Skeletal muscle satellite cell (primary cell): ENCODE data around the gene CYB5RL.
"Not testable (repeated sequence)": the region's sequence is repeated elsewhere in the genome, so short reads cannot be mapped to it uniquely, and the experiment has no call there.

Experiments used
- H3K27me3 ChIP-seq: 2 replicates; pipeline ENCODE4 v1.7.0; 2013; ENCODE audit warnings: low read length; ENCODE audit not compliant: control insufficient read depth, insufficient read depth
- H3K36me3 ChIP-seq: 2 replicates; pipeline ENCODE4 v1.7.0; 2013; ENCODE audit warnings: mild to moderate bottlenecking, control low read depth, low read length; ENCODE audit not compliant: insufficient read depth
- H3K4me1 ChIP-seq: 2 replicates; pipeline ENCODE4 v1.7.0; 2013; ENCODE audit warnings: low read length; ENCODE audit not compliant: control insufficient read depth, insufficient read depth
- H3K4me2 ChIP-seq: 2 replicates; pipeline ENCODE4 v1.7.0; 2013; ENCODE audit warnings: mild to moderate bottlenecking, low read length
- H3K4me3 ChIP-seq: 2 replicates; pipeline ENCODE4 v1.7.0; 2013; ENCODE audit warnings: low read length
- H3K9ac ChIP-seq: 2 replicates; pipeline ENCODE4 v1.7.0; 2013; ENCODE audit warnings: mild to moderate bottlenecking, low read depth, low read length, moderate library complexity
- H3K9me3 ChIP-seq: replicated peaks from 2 replicates; pipeline ENCODE4 v1.7.0; 2013; ENCODE audit warnings: mild to moderate bottlenecking, control low read depth, low read length

CYB5RL gene

GRCh38 chr1:54238353-54239034 lies 38.7 kb upstream of the CYB5RL start:
- Histone ChIP-seq H3K9ac (no peak overlapping the region), H3K27me3 (no peaks in the 10 kb centered on the region), H3K4me2 (no peak overlapping the region), H3K36me3 (peaks cover 16% of the 10 kb centered on the region), H3K4me1 (no peaks in the 10 kb centered on the region), H3K4me3 (no peak overlapping the region), H3K9me3 (no peaks in the 10 kb centered on the region)

- Histone ChIP-seq H3K4me1 (no peaks in the 10 kb centered on the region), H3K36me3 (peaks cover 16% of the 10 kb centered on the region), H3K27me3 (no peaks in the 10 kb centered on the region), H3K9ac (no peak overlapping the region), H3K4me2 (no peak overlapping the region), H3K9me3 (no peaks in the 10 kb centered on the region), H3K4me3 (no peak overlapping the region)
Observed at GRCh38 chr1:54237586-54237985, 37.8 kb upstream of the CYB5RL start.

GRCh38 chr1:54234284-54234683 lies 34.5 kb upstream of the CYB5RL start:
- H3K9me3 ChIP-seq, result no peaks in the 10 kb centered on the region
- H3K9ac ChIP-seq, result no peak overlapping the region
- no peak overlapping the region for H3K4me3 ChIP-seq
- peaks cover 9% of the 10 kb centered on the region for H3K4me1 ChIP-seq
- H3K36me3 ChIP-seq, result peaks cover 12% of the 10 kb centered on the region
- H3K27me3 ChIP-seq, result no peaks in the 10 kb centered on the region
- H3K4me2 ChIP-seq, result no peak overlapping the region

GRCh38 chr1:54233196-54233595 lies 33.4 kb upstream of the CYB5RL start:
- peaks cover 20% of the 10 kb centered on the region for H3K4me1 ChIP-seq
- not testable (repeated sequence) for H3K27me3 ChIP-seq, H3K9me3 ChIP-seq, H3K4me3 ChIP-seq, H3K9ac ChIP-seq, H3K4me2 ChIP-seq
- peaks cover 12% of the 10 kb centered on the region for H3K36me3 ChIP-seq

- H3K36me3 ChIP-seq, result no peaks in the 10 kb centered on the region
- no peaks in the 10 kb centered on the region for H3K9me3 ChIP-seq
- no peak overlapping the region for H3K9ac ChIP-seq
- no peak overlapping the region for H3K4me2 ChIP-seq
- no peak overlapping the region for H3K4me3 ChIP-seq
- no peaks in the 10 kb centered on the region for H3K27me3 ChIP-seq
- peaks cover 34% of the 10 kb centered on the region for H3K4me1 ChIP-seq
Observed at GRCh38 chr1:54230507-54231339, 30.9 kb upstream of the CYB5RL start.

GRCh38 chr1:54229281-54229891 lies 29.6 kb upstream of the CYB5RL start:
- peaks cover 34% of the 10 kb centered on the region for H3K4me1 ChIP-seq
- H3K9me3 ChIP-seq, result no peaks in the 10 kb centered on the region
- H3K36me3 ChIP-seq, result no peaks in the 10 kb centered on the region
- H3K27me3 ChIP-seq, result no peaks in the 10 kb centered on the region
- no peak overlapping the region for H3K4me3 ChIP-seq
- peak overlapping the region; percentile 40 for H3K4me2 ChIP-seq
- H3K9ac ChIP-seq, result no peak overlapping the region

GRCh38 chr1:54228638-54229079 lies 28.8 kb upstream of the CYB5RL start:
- peaks cover 34% of the 10 kb centered on the region for H3K4me1 ChIP-seq
- H3K9ac ChIP-seq, result no peak overlapping the region
- H3K4me2 ChIP-seq, result peak overlapping the region; percentile 40
- H3K4me3 ChIP-seq, result no peak overlapping the region
- no peaks in the 10 kb centered on the region for H3K36me3 ChIP-seq
- H3K9me3 ChIP-seq, result no peaks in the 10 kb centered on the region
- no peaks in the 10 kb centered on the region for H3K27me3 ChIP-seq

- Histone ChIP-seq H3K9ac (no peak overlapping the region), H3K27me3 (no peaks in the 10 kb centered on the region), H3K4me1 (peaks cover 34% of the 10 kb centered on the region), H3K9me3 (no peaks in the 10 kb centered on the region), H3K4me2 (no peak overlapping the region), H3K4me3 (no peak overlapping the region), H3K36me3 (no peaks in the 10 kb centered on the region)
Observed at GRCh38 chr1:54227891-54228310, 28.1 kb upstream of the CYB5RL start.

GRCh38 chr1:54227091-54227602 lies 27.3 kb upstream of the CYB5RL start:
- Histone ChIP-seq H3K4me3 (peak overlapping the region; percentile 22), H3K4me2 (peak overlapping the region; percentile 76), H3K4me1 (peaks cover 34% of the 10 kb centered on the region), H3K27me3 (no peaks in the 10 kb centered on the region), H3K9ac (no peak overlapping the region), H3K9me3 (no peaks in the 10 kb centered on the region), H3K36me3 (no peaks in the 10 kb centered on the region)

- no peak overlapping the region for H3K4me2 ChIP-seq
- no peak overlapping the region for H3K4me3 ChIP-seq
- no peak overlapping the region for H3K9ac ChIP-seq
- H3K4me1 ChIP-seq, result peaks cover 36% of the 10 kb centered on the region
- no peaks in the 10 kb centered on the region for H3K27me3 ChIP-seq
- H3K36me3 ChIP-seq, result no peaks in the 10 kb centered on the region
- no peaks in the 10 kb centered on the region for H3K9me3 ChIP-seq
Observed at GRCh38 chr1:54225986-54226559, 26.2 kb upstream of the CYB5RL start.

- no peak overlapping the region for H3K4me3 ChIP-seq
- H3K9ac ChIP-seq, result no peak overlapping the region
- H3K4me1 ChIP-seq, result peaks cover 43% of the 10 kb centered on the region
- H3K27me3 ChIP-seq, result no peaks in the 10 kb centered on the region
- H3K9me3 ChIP-seq, result no peaks in the 10 kb centered on the region
- no peak overlapping the region for H3K4me2 ChIP-seq
- H3K36me3 ChIP-seq, result no peaks in the 10 kb centered on the region
Observed at GRCh38 chr1:54225378-54225777, 25.5 kb upstream of the CYB5RL start.
